GM10847 (cell line): ENCODE results near the gene PXYLP1.

Source experiments
- POLR2A ChIP-seq: IDR thresholded peaks from 2 replicates; pipeline ENCODE4 v1.6.1; 2011; ENCODE audit not compliant: insufficient read length; ENCODE audit errors: extremely low read depth

The PXYLP1 gene, protein sequence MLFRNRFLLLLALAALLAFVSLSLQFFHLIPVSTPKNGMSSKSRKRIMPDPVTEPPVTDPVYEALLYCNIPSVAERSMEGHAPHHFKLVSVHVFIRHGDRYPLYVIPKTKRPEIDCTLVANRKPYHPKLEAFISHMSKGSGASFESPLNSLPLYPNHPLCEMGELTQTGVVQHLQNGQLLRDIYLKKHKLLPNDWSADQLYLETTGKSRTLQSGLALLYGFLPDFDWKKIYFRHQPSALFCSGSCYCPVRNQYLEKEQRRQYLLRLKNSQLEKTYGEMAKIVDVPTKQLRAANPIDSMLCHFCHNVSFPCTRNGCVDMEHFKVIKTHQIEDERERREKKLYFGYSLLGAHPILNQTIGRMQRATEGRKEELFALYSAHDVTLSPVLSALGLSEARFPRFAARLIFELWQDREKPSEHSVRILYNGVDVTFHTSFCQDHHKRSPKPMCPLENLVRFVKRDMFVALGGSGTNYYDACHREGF

DNA sequence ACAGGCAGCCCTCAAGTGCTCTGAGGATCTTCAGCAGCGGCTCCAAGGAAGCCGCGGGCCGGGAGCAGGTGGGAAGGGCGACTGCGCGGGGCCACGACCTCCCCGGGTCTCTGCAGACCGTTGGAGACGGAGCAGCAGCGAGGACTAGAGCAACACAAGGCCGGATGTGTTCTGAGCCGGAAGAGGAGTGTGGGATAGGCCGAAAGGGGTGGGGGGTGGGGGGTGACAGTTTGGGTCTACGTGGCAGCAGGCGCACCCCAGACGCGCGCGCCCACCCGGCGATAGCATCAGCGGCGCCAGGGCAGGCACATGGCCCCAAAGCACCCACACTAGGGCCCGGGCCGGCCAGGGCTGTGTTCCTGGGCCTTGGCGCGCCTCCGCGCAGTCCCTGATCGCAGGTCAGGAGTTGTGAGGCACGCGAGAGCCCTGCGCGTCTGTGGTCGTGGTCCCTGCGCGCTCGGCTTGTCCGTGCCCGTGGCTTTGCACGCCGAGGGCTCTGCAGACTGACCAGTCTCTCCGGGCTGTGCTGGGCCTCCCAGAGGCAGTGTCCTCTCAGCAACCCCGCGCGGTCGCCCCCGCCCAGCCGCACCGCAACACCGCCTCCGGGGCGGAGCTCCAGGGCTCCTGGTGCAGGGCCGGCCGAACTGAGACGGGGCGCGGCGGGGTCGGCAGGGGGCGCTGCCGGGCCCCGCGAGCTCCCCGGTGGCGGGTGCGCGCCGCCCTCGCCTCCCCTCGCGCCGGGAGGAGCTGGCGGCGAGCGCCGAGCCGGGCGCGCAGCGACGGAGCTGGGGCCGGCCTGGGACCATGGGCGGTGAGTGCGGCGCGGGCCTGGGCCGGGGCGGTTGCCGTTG is at the start of gene PXYLP1:
Gene PXYLP1 (plus strand): TSS at position 725 of the 851 bp plus-strand sequence. CDS start 28,351 bp downstream, outside the sequence.
- TF ChIP-seq POLR2A: peak; percentile 56

DNA sequence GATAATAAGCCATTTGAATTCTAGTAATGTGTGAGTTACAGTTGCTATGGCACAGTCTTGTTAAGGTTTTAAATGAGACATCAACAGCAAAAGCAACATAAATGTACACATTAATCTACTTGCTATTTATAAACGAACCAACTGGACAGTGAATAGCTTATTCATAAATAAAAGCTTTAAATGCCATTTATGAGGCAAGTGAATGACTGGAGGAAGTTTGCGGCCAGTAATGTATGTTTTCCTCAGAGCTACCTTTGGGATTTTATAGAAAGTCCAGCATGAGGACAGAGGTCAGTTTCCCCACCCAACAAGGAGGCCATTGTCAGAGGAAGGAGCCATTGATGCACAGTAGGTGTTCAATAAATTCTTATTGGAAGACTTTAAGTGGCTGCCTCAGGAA is 48.0 kb upstream of the PXYLP1 start:
- TF ChIP-seq POLR2A: no peak

DNA sequence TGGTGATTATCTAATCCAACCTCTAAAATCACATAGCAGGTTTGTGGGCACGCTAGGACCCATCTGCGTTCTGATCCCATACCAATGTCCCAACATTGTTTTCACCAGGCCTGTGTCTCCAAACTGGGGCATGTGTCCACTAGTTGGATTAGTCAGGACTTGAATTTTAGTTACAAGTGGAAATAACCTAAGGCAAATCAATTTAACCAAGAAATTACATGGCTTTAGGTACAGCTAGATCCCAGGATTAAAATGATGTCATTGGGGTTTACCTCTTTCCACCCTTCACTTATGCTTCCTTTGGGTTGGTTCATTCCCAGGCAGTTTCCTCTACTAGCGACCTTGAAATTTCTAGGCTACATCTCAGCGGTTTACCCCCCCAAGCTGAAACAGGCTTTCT is 47.2 kb upstream of the PXYLP1 start:
- no peak for TF ChIP-seq POLR2A

DNA sequence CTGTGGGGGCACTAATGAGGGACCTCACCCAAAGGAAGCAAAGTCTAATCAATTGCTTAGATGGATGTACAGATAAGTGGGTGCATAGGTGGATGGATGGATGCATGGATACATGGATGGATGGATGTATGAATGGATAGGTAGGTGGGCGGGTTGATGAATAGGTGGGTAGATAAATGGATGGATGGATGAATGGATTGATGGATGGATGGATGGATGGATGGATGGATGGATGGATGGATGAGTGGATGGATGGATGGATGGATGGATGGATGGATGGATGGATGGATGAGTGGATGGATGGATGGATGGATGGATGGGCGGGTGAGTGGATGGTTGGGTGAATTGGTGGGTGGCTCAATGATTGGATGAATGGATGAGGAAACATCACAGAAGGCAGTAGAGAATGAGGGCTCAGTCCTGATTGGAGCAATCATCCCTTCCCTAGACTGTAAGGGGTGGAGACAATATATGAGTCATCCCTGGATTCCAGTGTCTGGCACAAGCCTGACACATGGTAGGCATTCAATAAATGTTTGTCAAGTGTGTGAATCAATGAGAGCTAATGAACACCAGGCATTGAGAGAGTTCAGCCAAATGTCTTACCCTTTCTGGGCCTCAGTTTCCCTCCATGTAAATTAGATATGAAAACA is 40.4 kb upstream of the PXYLP1 start:
- no peak for TF ChIP-seq POLR2A

DNA sequence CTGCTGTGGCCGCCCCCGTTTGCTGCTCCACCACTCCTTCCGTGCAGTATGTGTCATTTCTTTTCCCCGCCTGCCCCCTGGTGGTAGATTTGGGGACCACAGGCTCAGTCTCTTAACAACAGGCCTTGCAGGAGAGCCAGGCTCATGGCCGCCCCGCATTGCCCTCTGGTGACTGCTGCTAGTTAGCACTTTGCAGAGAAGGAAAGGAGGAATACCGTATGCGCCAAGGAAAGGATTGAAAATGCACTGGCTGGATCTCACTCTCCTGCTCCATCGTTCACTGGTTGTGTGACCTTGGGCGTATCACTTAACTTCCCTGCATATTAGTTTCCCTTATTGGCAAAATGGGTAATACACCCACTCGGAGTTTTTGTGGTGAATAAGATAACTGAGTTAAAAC is 39.3 kb upstream of the PXYLP1 start:
- no peak for TF ChIP-seq POLR2A

DNA sequence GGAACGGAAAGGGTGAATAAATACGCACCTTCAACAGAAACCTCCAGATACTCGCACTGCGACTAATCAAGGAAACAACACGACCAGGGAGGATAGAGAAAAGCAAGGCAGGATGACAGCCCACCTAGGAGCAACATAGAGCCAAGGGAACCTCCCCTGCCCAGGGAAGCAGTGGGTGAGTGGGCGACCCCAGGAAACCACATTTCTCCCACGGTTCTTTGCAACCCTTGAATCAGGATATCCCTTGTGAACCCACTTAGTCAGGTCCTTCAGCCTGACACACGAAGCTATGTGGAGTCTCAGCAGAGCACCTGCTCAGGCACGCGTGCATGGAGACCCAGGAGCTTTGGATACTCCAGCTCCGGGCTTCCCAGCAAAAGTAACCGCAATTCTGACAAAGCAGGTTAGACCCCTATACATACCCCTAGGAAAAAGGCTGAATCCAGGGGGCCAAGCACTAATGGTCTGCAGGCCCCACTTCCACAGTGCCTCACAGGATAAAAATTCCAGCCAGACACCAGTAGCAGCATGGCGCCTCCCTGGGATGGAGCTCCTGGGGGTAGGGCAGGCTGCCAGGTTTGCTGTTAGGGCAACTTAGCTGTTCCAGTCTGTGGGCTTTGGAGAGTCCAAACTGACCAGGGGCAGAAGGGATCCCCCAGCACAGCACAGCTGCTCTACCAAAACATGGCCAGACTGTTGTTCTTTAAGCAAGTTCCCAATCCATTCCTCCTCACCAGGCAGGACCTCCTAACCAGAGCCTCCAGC is 38.4 kb upstream of the PXYLP1 start:
- no peak for TF ChIP-seq POLR2A

DNA sequence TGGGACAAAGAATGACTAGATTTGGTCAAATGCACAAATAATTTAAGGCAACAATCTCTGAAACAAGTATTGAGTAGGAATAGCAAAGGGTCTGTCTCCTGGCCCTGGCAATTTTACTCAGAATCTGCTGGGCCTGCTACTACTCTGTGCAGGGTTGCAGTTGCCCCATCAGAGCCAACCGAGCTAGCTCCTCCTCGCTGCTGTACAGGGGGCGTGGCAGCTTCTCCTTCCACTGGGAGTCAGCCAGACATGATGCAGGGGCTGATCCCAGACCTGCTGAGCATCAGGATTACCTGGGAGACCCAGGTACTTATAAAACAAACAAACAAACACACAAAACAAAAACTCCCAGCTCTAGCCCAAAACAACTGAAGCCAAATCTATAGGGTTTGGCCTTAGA is 30.5 kb upstream of the PXYLP1 start:
- no peak for TF ChIP-seq POLR2A

DNA sequence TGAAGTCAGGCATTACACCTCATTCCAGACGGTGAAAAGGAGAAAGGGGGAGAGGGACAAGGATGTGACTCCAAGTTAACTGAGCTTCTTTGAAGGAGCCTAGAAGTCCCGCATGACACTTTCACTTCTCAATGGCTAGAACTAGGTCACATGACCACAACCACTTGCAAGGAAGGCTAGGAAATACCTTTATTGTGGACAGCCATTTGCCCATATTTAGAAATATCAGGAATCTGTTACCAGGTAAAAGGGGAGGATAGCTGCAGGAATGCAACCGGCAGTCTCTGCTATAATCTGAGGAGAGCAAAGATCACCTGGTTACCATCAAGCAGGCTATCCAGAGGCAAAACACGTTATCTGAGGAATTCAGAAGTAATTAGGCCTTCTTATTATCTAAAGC is 28.9 kb upstream of the PXYLP1 start:
- TF ChIP-seq POLR2A: no peak

DNA sequence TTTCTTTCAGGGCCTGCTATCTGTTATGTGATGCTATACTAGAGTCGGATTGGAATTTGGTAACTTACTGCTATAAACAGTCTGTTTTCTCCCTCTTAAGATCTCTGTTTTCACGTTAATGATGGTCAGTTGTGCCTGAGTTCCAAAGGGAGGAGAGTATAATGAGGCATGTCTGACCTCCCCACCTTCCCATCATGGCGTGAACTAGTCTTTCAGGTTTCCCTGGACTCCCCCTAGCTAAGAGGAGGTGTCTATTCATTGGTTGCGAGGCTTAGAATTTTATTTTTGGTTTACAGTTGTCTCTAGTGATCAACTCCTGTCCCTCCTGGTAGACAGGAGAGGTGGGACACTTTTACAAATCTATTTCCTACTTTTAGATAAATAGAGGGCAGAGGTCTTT is 27.8 kb upstream of the PXYLP1 start:
- TF ChIP-seq POLR2A: no peak

DNA sequence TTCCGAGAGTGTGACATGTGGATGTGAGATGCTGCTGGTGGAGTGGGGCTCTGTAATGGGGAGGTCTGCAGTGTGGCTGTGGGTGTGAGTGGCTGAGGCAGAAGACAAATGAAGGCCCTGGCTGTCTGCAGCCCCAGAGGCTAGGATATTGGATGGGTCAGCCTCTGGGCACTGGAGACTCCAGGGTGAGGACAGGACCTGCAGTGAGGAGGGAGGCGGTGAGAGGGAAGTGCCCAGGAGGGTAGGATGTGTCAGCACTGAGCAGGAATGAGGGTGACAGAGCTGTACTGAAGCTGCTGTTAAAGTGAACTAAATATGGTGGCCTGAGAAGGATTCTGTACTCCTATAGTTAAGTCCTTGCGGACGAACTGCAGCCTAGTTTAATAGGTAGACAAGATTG is 27.3 kb upstream of the PXYLP1 start:
- TF ChIP-seq POLR2A: no peak

DNA sequence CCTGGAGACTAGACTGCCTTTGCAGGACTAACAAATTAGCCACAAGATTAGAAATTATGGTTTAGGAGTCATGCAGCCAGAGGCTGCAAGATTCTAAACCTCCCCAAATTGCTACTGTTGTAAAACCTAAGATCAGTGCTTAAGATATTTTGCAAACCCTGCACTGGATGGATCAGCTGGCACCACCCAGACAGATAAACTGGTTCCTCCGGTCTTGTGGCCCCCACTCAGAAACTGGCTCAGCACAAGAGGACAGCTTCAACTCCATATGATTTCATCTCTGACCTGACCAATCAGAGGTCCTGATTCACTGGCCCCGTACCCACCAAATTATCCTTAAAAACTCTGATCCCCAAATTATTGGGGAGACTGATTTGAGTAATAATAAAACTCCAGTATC is 19.5 kb upstream of the PXYLP1 start:
- TF ChIP-seq POLR2A: no peak

DNA sequence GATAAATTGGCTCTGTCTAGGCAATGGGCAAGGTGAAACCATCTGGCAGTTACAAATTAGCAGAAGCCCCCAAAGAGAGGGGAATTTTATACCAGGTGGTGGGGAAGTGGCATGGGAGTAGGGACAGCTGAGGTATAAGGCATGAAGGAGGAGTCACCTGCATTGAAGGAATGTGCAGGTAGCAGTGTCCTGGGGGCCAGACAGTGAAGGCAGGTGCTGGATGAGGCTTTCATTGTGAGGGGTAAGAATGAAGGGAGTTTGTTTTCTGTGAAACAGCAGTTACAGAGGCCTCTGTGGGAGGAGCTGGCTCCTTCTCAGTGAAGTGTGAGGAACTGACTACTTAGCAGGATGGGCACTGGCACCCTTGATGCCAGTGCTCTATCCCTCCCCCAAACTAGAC is 19.1 kb upstream of the PXYLP1 start:
- no peak for TF ChIP-seq POLR2A

DNA sequence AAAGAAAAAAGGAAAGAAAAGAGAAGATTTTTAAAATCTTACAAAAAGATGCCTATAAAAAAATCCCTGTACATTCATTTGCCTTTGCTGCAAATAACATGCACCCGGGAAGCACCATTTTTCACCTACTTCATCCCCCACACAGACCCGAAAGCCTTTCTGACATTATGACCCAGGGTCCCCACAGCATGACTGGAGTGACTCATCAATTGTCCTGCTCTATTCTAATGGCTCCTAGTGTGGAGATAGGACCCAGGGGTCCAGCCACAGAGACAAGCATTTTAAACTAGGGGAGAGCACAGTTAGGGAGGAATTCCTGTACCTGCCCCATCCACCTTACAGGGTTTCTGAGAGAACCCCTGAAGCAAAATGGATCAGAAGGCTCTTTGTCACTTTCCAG is 14.7 kb upstream of the PXYLP1 start:
- TF ChIP-seq POLR2A: no peak

DNA sequence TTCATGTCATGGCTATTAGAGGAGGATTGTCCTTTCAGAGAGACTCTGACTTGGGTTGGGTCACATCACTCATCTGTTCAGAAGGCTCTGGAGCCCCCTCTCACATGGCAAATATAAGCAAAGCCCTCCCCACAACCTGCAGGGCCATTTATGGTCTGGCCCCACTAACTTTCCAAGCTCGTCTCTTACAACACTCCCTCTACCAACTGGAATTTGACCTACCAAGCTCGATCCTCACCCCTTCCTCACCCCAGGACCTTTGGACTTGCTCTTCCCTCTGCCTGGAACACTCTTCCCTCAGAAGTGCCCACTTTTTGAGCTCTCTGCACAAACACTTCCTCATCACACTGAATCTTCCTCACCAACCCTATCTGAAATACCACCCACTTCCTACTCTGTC is 14.2 kb upstream of the PXYLP1 start:
- no peak for TF ChIP-seq POLR2A
